HAP-1 (cell line): ENCODE results near the gene C11orf65.

ENCODE experiments used
- DNase-seq, 2 experiments: peaks; one replicate each; pipeline ENCODE4 v3.0.0-alpha.2; 2016 to 2020; ENCODE audit warnings: low spot score in 2 of 2
- H3K27me3 ChIP-seq: fragments of 250-450 bp; sonication (Bioruptor Pico); 2 replicates; pipeline ENCODE4 v1.5.1; 2020; ENCODE audit warnings: low read depth, mild to moderate bottlenecking, moderate library complexity
- H3K36me3 ChIP-seq: fragments of 250-450 bp; sonication (Bioruptor Pico); replicated peaks from 2 replicates; pipeline ENCODE4 v1.5.1; 2020; ENCODE audit warnings: mild to moderate bottlenecking
- H3K4me1 ChIP-seq: fragments of 250-450 bp; sonication (Bioruptor Pico); 2 replicates; pipeline ENCODE4 v1.5.1; 2020; ENCODE audit warnings: mild to moderate bottlenecking
- H3K4me3 ChIP-seq: fragments of 250-450 bp; sonication (Bioruptor Pico); 2 replicates; pipeline ENCODE4 v1.5.1; 2020; ENCODE audit warnings: mild to moderate bottlenecking, moderate library complexity
- H3K9me3 ChIP-seq: fragments of 250-450 bp; sonication (Bioruptor Pico); 2 replicates; pipeline ENCODE4 v1.5.1; 2020; ENCODE audit warnings: mild to moderate bottlenecking, moderate library complexity
- in situ Hi-C: fragments of 300-500 bp; cut with MboI; formaldehyde crosslinking; loops from 3 replicates; pipeline ENCODE4 v1.14.3; 2020; ENCODE audit warnings: low sequenced_read_pairs, inconsistent platforms, mixed read lengths

The C11orf65 gene

DNA sequence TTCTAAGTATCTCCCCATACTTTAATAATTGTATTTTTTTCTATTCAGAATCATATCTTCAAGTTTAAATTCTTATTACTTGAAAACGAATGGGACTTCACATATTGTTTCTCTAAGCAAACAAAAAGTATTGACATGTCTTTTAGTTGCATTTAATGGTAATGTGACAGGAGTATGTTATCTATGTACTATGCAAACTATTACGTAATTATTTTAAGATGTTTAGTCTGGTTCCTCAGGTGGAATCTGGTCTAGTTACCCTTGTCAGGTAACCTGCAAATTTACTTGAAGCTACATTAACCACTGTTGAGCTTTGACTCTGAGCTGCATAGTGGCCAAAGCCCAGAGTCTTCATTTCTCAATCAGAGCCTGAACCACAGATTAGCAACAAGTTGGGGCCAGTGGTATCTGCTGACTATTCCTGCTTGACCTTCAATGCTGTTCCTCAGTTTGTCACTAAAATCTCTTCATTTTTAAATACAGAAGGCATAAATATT lies 133.9 kb downstream of the C11orf65 start:
- in situ Hi-C loops: loop anchor here (25.0 kb wide), 1 partner anchor 329 kb away; the partner anchor contains the start of gene DDX10

More for the DNA sequence above, 133.9 kb downstream of the C11orf65 start:
- Histone ChIP-seq H3K4me3 (no peak overlapping the region), H3K27me3 (no peaks in the 10 kb centered on the region), H3K9me3 (no peaks in the 10 kb centered on the region), H3K36me3 (peaks cover 39% of the 10 kb centered on the region), H3K4me1 (no peaks in the 10 kb centered on the region)
- DNase-seq: no peak
